K562 (cell line): ENCODE results near the gene ARHGAP22. TPM values are rescaled to one million over a fixed set of nuclear protein-coding genes. Genes with fewer than 3 reads are reported as not detected.

Experiments used
- CHD4 ChIP-seq: fragments of 200-600 bp; sonication (generic); IDR thresholded peaks from 3 replicates; pipeline ENCODE4 v1.6.1; 2012; ENCODE audit warnings: low read depth, mild to moderate bottlenecking, mixed read lengths, low read length, inconsistent platforms; ENCODE audit not compliant: insufficient read depth, insufficient replicate concordance, poor library complexity, severe bottlenecking
- COPS2 ChIP-seq: fragments of 450-650 bp; conservative IDR thresholded peaks from 2 replicates; pipeline ENCODE4 v1.6.1; 2016; ENCODE audit warnings: mild to moderate bottlenecking, moderate library complexity
- FOS ChIP-seq: IDR thresholded peaks from 3 replicates; pipeline ENCODE4 v1.6.1; 2011; ENCODE audit not compliant: insufficient read length; ENCODE audit errors: extremely low read depth
- FOXK2 ChIP-seq, 2 experiments: fragments of 450-650 bp; IDR thresholded peaks in 1 of 2; conservative IDR thresholded peaks in 1 of 2; 2 replicates each; pipeline ENCODE4 v1.6.1; 2016; ENCODE audit warnings: low read depth in 2 of 2, mild to moderate bottlenecking in 1 of 2
- HDAC1 ChIP-seq, 2 experiments: fragments of 450-650 bp; IDR thresholded peaks; 2 replicates each; pipeline ENCODE4 v1.6.1; 2016 to 2017; ENCODE audit warnings: inconsistent platforms in 1 of 2, mild to moderate bottlenecking in 1 of 2, moderate library complexity in 1 of 2
- HOXB6 ChIP-seq: fragments of 250-450 bp; sonication (Bioruptor Pico); IDR thresholded peaks from 2 replicates; pipeline ENCODE4 v1.5.1; 2022; ENCODE audit warnings: mild to moderate bottlenecking, borderline replicate concordance
- KDM4B ChIP-seq, 2 experiments: fragments of 450-650 bp in 1 of 2; sonication (generic) in 1 of 2; IDR thresholded peaks; 2 replicates each; pipeline ENCODE4 v1.6.1; 2016 to 2017; ENCODE audit warnings: borderline replicate concordance in 2 of 2, antibody characterized with exemption in 1 of 2, low read depth in 1 of 2, mild to moderate bottlenecking in 1 of 2
- MAFG ChIP-seq: fragments of 450-650 bp; conservative IDR thresholded peaks from 2 replicates; pipeline ENCODE4 v1.6.1; 2016; ENCODE audit warnings: missing genetic modification characterization, missing compliant biosample characterization
- PRMT5 ChIP-seq: sonication (generic); formaldehyde crosslinking; IDR thresholded peaks from 2 replicates; pipeline ENCODE4 v1.5.0; 2020; ENCODE audit warnings: missing genetic modification reagents
- SLC30A9 ChIP-seq: fragments of 250-450 bp; sonication (Bioruptor Pico); IDR thresholded peaks from 2 replicates; pipeline ENCODE4 v1.8.0; 2022; ENCODE audit warnings: mild to moderate bottlenecking, moderate library complexity
- SP1 ChIP-seq: sonication (generic); formaldehyde crosslinking; IDR thresholded peaks from 2 replicates; pipeline ENCODE4 v1.8.1; 2022; ENCODE audit warnings: mild to moderate bottlenecking, missing genetic modification reagents
- ZBTB17 ChIP-seq: fragments of 450-650 bp; formaldehyde crosslinking; IDR thresholded peaks from 2 replicates; pipeline ENCODE4 v1.4.0; 2020; ENCODE audit warnings: mild to moderate bottlenecking
- ZC3H4 ChIP-seq: sonication (generic); formaldehyde crosslinking; IDR thresholded peaks from 2 replicates; pipeline ENCODE4 v1.9.0; 2021; ENCODE audit warnings: missing genetic modification reagents, borderline replicate concordance
- ZNF24 ChIP-seq: fragments of 450-650 bp; IDR thresholded peaks from 2 replicates; pipeline ENCODE4 v1.6.1; 2016
- ZNF263 ChIP-seq: sonication (generic); formaldehyde crosslinking; IDR thresholded peaks from 2 replicates; pipeline ENCODE4 v1.8.0; 2022; ENCODE audit warnings: mild to moderate bottlenecking, missing genetic modification reagents, borderline replicate concordance
- ZNF76 ChIP-seq: fragments of 250-450 bp; sonication (Bioruptor Pico); IDR thresholded peaks from 2 replicates; pipeline ENCODE4 v1.4.0; 2020; ENCODE audit warnings: mild to moderate bottlenecking, moderate library complexity, borderline replicate concordance
- polyA plus RNA-seq, 8 experiments: library from polyadenylated mRNA; depleted of rRNA in 4 of 8; stranded (reverse) in 5 of 8; unstranded in 3 of 8; fragments of >200 nt; fragmentation: Nextera tagmentation in 2 of 8; fragmentation: Illumina TruSeq in 1 of 8; extraction: Ambion mirVana in 2 of 8; extraction: Trizol in 1 of 8; gene quantifications; 2 replicates each; pipeline versions ENCODE4 v1.2.1 to v1.2.3, GENCODE V29; 2011 to 2014; ENCODE audit warnings: inconsistent platforms in 1 of 8, missing spikeins in 1 of 8
- total RNA-seq, 7 experiments: library from RNA; depleted of rRNA in 6 of 7; stranded (reverse); fragments of >200 nt in 6 of 7; fragmentation: Illumina TruSeq in 2 of 7; extraction: Trizol in 2 of 7; gene quantifications; 2 replicates each; pipeline versions ENCODE4 v1.2.1 to v1.2.3, GENCODE V29; 2011 to 2021; ENCODE audit warnings: low replicate concordance in 1 of 7
- TF ChIP-seq, protein P1 (sequence below), 2 experiments: IDR thresholded peaks; 2 replicates each; pipeline ENCODE4 v1.6.1; 2011; ENCODE audit warnings: borderline replicate concordance in 1 of 2, control low read depth in 1 of 2, low read depth in 1 of 2, low read length in 1 of 2, mild to moderate bottlenecking in 1 of 2, mixed read lengths in 1 of 2, moderate library complexity in 1 of 2; ENCODE audit not compliant: insufficient read depth in 1 of 2, insufficient read length in 1 of 2, poor library complexity in 1 of 2, severe bottlenecking in 1 of 2; ENCODE audit errors: extremely low read depth in 1 of 2
- TF ChIP-seq, protein P2 (sequence below): fragments of 250-450 bp; sonication (Bioruptor Pico); IDR thresholded peaks from 2 replicates; pipeline ENCODE4 v1.5.0; 2021; ENCODE audit warnings: mild to moderate bottlenecking, borderline replicate concordance
- TF ChIP-seq, protein P3 (sequence below): fragments of 250-450 bp; sonication (Bioruptor Pico); IDR thresholded peaks from 2 replicates; pipeline ENCODE4 v1.8.0; 2021; ENCODE audit warnings: mild to moderate bottlenecking, moderate library complexity
- TF ChIP-seq, protein P4 (sequence below), 2 experiments: fragments of 200-800 bp in 1 of 2; sonication (Bioruptor generic) in 1 of 2; sonication (generic) in 1 of 2; formaldehyde crosslinking in 1 of 2; IDR thresholded peaks in 1 of 2; conservative IDR thresholded peaks in 1 of 2; 2 replicates each; pipeline versions ENCODE4 v1.5.0 to v1.6.1; 2016 to 2020; ENCODE audit warnings: missing compliant biosample characterization in 1 of 2, missing genetic modification characterization in 1 of 2, missing genetic modification reagents in 1 of 2

The ARHGAP22 gene
- total and polyA plus RNA-seq, 9 of the 15 experiments (the other 6 are each of a cell fraction or from before 2014, with no cell fraction given), result 1.3 to 28.1 (median 12.7) TPM

DNA sequence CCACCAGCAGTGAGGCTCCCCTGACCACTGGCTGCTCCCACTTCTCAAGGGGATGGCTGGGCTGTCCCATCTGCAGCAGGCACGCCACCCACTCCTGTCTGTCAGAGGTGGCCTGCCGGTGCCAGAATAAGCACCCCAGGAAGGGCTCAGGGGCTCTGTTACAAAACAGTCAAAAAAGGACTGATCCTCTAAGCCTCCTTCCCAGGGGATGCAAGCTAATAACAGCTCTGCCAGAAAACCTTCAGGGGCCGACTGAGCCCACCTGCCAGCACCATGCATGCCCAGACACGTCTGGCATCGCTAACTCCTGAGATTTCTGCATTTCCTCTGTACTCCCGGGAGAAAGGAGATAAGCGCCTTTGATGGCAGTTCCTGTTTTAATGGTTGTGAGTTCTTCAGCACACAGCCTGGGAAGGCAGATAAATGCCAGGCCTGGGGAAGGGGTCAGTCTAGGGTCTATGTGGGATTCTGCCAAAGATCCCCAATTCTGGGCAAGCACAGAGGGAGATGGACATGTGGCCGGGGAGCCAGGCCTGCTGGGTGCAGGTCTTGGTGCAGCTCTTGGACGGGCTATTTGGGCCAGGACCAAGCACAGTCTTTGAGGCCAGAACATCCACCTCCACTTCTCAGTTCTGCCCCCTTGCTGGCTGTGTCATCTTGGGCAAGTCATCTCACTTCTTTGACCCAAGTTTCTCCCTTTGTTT lies 128.4 kb downstream of the ARHGAP22 start (continued):
- TF ChIP-seq, protein P1, sequence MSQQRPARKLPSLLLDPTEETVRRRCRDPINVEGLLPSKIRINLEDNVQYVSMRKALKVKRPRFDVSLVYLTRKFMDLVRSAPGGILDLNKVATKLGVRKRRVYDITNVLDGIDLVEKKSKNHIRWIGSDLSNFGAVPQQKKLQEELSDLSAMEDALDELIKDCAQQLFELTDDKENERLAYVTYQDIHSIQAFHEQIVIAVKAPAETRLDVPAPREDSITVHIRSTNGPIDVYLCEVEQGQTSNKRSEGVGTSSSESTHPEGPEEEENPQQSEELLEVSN (IDR thresholded peaks at IDR 0.05; ENCODE audit: borderline replicate concordance in 1 of 2, extremely low read depth in 1 of 2, insufficient read depth in 1 of 2, insufficient read length in 1 of 2, low read depth in 1 of 2, low read length in 1 of 2, poor library complexity in 1 of 2, severe bottlenecking in 1 of 2), result no peak
- TF ChIP-seq, protein P2, sequence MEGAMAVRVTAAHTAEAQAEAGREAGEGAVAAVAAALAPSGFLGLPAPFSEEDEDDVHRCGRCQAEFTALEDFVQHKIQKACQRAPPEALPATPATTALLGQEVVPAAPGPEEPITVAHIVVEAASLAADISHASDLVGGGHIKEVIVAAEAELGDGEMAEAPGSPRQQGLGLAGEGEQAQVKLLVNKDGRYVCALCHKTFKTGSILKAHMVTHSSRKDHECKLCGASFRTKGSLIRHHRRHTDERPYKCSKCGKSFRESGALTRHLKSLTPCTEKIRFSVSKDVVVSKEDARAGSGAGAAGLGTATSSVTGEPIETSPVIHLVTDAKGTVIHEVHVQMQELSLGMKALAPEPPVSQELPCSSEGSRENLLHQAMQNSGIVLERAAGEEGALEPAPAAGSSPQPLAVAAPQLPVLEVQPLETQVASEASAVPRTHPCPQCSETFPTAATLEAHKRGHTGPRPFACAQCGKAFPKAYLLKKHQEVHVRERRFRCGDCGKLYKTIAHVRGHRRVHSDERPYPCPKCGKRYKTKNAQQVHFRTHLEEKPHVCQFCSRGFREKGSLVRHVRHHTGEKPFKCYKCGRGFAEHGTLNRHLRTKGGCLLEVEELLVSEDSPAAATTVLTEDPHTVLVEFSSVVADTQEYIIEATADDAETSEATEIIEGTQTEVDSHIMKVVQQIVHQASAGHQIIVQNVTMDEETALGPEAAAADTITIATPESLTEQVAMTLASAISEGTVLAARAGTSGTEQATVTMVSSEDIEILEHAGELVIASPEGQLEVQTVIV (CRISPR knock-in tag), result no peak
- TF ChIP-seq HDAC1 (IDR thresholded peaks at IDR 0.05) (no peak), ZC3H4 (no peak), SP1 (CRISPR knock-in tag) (no peak), FOXK2 (conservative IDR thresholded peaks at IDR 0.05 in 1 of 2, IDR thresholded peaks at IDR 0.05 in 1 of 2; ENCODE audit: low read depth in 2 of 2) (no peak), ZNF263 (no peak), FOS (no peak), ZNF24 (no peak), ZBTB17 (CRISPR knock-in tag) (no peak), HOXB6 (CRISPR knock-in tag) (no peak), SLC30A9 (no peak), PRMT5 (CRISPR knock-in tag) (no peak), KDM4B (IDR thresholded peaks at IDR 0.05; ENCODE audit: borderline replicate concordance in 2 of 2, low read depth in 1 of 2) (no peak), CHD4 (no peak), COPS2 (no peak), ZNF76 (no peak), MAFG (tag) (no peak)
- TF ChIP-seq, protein P3, sequence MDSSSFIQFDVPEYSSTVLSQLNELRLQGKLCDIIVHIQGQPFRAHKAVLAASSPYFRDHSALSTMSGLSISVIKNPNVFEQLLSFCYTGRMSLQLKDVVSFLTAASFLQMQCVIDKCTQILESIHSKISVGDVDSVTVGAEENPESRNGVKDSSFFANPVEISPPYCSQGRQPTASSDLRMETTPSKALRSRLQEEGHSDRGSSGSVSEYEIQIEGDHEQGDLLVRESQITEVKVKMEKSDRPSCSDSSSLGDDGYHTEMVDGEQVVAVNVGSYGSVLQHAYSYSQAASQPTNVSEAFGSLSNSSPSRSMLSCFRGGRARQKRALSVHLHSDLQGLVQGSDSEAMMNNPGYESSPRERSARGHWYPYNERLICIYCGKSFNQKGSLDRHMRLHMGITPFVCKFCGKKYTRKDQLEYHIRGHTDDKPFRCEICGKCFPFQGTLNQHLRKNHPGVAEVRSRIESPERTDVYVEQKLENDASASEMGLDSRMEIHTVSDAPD, result no peak
- TF ChIP-seq, protein P4, sequence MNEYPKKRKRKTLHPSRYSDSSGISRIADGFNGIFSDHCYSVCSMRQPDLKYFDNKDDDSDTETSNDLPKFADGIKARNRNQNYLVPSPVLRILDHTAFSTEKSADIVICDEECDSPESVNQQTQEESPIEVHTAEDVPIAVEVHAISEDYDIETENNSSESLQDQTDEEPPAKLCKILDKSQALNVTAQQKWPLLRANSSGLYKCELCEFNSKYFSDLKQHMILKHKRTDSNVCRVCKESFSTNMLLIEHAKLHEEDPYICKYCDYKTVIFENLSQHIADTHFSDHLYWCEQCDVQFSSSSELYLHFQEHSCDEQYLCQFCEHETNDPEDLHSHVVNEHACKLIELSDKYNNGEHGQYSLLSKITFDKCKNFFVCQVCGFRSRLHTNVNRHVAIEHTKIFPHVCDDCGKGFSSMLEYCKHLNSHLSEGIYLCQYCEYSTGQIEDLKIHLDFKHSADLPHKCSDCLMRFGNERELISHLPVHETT (CRISPR knock-in tag; conservative IDR thresholded peaks at IDR 0.05 in 1 of 2, IDR thresholded peaks at IDR 0.05 in 1 of 2), result no peak; a peak in 1 of 4 replicates
